Endothelial cell of umbilical vein (primary cell): ENCODE data around the gene SIPA1L3. TPM values are rescaled to one million over a fixed set of nuclear protein-coding genes. Genes with fewer than 3 reads are reported as not detected.

Experiments
- BruUV-seq: library from RNA; stranded (reverse); fragments of 400-500 nt; replicated peaks from 2 replicates; lab custom pipeline; 2021; lab: Mats Ljungman, UMichigan
- CTCF ChIA-PET: fragments of 300-600, 350-600 bp; sonication (Branson Sonifier 250); formaldehyde crosslinking; loops from one replicate; lab custom pipeline; 2021; ENCODE audit warnings: antibody characterized with exemption, inconsistent platforms; lab: Charles Lee
- POLR2A ChIA-PET: fragments of 300-600, 350-600 bp; sonication (Branson Sonifier 250); formaldehyde crosslinking; loops from one replicate; lab custom pipeline; 2021; ENCODE audit warnings: antibody characterized with exemption, inconsistent platforms; lab: Charles Lee
- DNase-seq: peaks from one replicate; pipeline ENCODE4 v3.0.0-alpha.2; 2011; ENCODE audit warnings: low read depth, low spot score
- FAIRE-seq: peaks from 2 replicates; lab custom pipeline; 2011; peaks lifted over from hg19 to GRCh38; lab: Jason Lieb, UNC
- H2AFZ ChIP-seq: 2 replicates; pipeline ENCODE4 v1.6.0; 2012; ENCODE audit warnings: low read depth, low read length, control low read depth, inconsistent platforms
- H3K27ac ChIP-seq: 2 replicates; pipeline ENCODE4 v1.5.1; 2011; ENCODE audit warnings: low read depth, mild to moderate bottlenecking, control low read depth, low read length, moderate library complexity; ENCODE audit not compliant: insufficient read depth
- H3K27me3 ChIP-seq, 2 experiments: 2 replicates each; pipeline versions ENCODE4 v1.6.0 to v1.6.1; 2011; ENCODE audit warnings: low read length in 2 of 2, mixed read lengths in 1 of 2; ENCODE audit not compliant: control insufficient read depth in 2 of 2, insufficient read depth in 2 of 2
- H3K36me3 ChIP-seq, 2 experiments: 2 replicates in 1 of 2; 3 replicates in 1 of 2; pipeline ENCODE4 v1.5.1; 2011; ENCODE audit warnings: low read length in 2 of 2, mild to moderate bottlenecking in 1 of 2, moderate library complexity in 1 of 2; ENCODE audit not compliant: control insufficient read depth in 2 of 2, insufficient read depth in 2 of 2; ENCODE audit errors: extremely low read depth in 1 of 2
- H3K4me1 ChIP-seq: 3 replicates; pipeline ENCODE4 v1.5.1; 2011; ENCODE audit warnings: mild to moderate bottlenecking, low read length; ENCODE audit not compliant: control insufficient read depth, insufficient read depth; ENCODE audit errors: extremely low read depth
- H3K4me2 ChIP-seq: 2 replicates; pipeline ENCODE4 v1.6.1; 2011; ENCODE audit warnings: low read length, control low read depth, mixed read lengths; ENCODE audit not compliant: insufficient read depth
- H3K4me3 ChIP-seq, 3 experiments: fragments of 200-600 bp in 1 of 3; sonication (generic), shearing (Covaris generic) in 1 of 3; replicated peaks in 1 of 3; 2 replicates each; pipeline ENCODE4 v1.5.1; 2011 to 2016; ENCODE audit warnings: control low read depth in 3 of 3, low read length in 3 of 3, mild to moderate bottlenecking in 2 of 3, inconsistent platforms in 1 of 3, low read depth in 1 of 3, moderate library complexity in 1 of 3; ENCODE audit not compliant: insufficient read depth in 1 of 3
- H3K79me2 ChIP-seq: 2 replicates; pipeline ENCODE4 v1.6.0; 2012; ENCODE audit warnings: low read length, inconsistent platforms; ENCODE audit not compliant: control insufficient read depth, insufficient read depth
- H3K9ac ChIP-seq: replicated peaks from 2 replicates; pipeline ENCODE3; 2011; ENCODE audit warnings: low read length, control low read depth; ENCODE audit not compliant: insufficient read depth; ENCODE audit errors: extremely low read depth
- H3K9me1 ChIP-seq: replicated peaks from 3 replicates; pipeline ENCODE4 v1.6.0; 2011; ENCODE audit warnings: mild to moderate bottlenecking, low read length; ENCODE audit not compliant: control insufficient read depth, insufficient read depth; ENCODE audit errors: extremely low read depth
- H3K9me3 ChIP-seq: replicated peaks from 2 replicates; pipeline ENCODE4 v1.5.1; 2012; ENCODE audit warnings: low read length, inconsistent platforms; ENCODE audit not compliant: control insufficient read depth, insufficient read depth
- H4K20me1 ChIP-seq: replicated peaks from 2 replicates; pipeline ENCODE3; 2011; ENCODE audit warnings: mild to moderate bottlenecking, low read length; ENCODE audit not compliant: control insufficient read depth, insufficient read depth; ENCODE audit errors: extremely low read depth
- EZH2 ChIP-seq: IDR thresholded peaks from 2 replicates; pipeline ENCODE4 v1.6.1; 2012; ENCODE audit warnings: borderline replicate concordance, low read depth, mild to moderate bottlenecking, moderate library complexity, low read length, inconsistent platforms; ENCODE audit not compliant: severe bottlenecking
- JUN ChIP-seq: IDR thresholded peaks from 2 replicates; pipeline ENCODE4 v1.6.1; 2011; ENCODE audit warnings: borderline replicate concordance, low read depth; ENCODE audit not compliant: insufficient read length, insufficient read depth
- MYC ChIP-seq: IDR thresholded peaks from one replicate; pipeline ENCODE4 v1.6.1; 2011; ENCODE audit warnings: mild to moderate bottlenecking, low read depth, low read length
- POLR2A ChIP-seq: IDR thresholded peaks from 2 replicates; pipeline ENCODE4 v1.6.1; 2012; ENCODE audit warnings: low read depth, mild to moderate bottlenecking, control low read depth, low read length
- dilution Hi-C: fragments of 300-500 bp; cut with MboI; formaldehyde crosslinking; loops from one replicate; pipeline ENCODE4 v1.15.0; 2019; ENCODE audit warnings: low sequenced_read_pairs; ENCODE audit not compliant: extremely low pct_ligation_motif_present
- intact Hi-C: fragments of 100-400 bp; cut with micrococcal nuclease; formaldehyde crosslinking; loops from one replicate; pipeline ENCODE4 v1.10.0; 2022
- polyA plus RNA-seq, 4 experiments: library from polyadenylated mRNA; depleted of rRNA in 3 of 4; stranded (reverse) in 3 of 4; unstranded in 1 of 4; fragments of >200 nt; gene quantifications; 2 replicates each; pipeline versions ENCODE4 v1.2.1 to v1.2.3, GENCODE V29; 2011 to 2012; ENCODE audit warnings: missing spikeins in 1 of 4
- total RNA-seq: library from RNA; stranded (reverse); gene quantifications from 2 replicates; pipeline ENCODE4 v1.2.3, GENCODE V29; 2021
- TF ChIP-seq, protein P1 (sequence below): IDR thresholded peaks from 2 replicates; pipeline ENCODE4 v1.6.1; 2011; ENCODE audit not compliant: insufficient read depth, insufficient read length

The SIPA1L3 gene
- total and polyA plus RNA-seq, 2 donors (not counting 3 experiments of a cell fraction or from before 2014, with no cell fraction given) = 14.2 to 47.2 TPM

DNA sequence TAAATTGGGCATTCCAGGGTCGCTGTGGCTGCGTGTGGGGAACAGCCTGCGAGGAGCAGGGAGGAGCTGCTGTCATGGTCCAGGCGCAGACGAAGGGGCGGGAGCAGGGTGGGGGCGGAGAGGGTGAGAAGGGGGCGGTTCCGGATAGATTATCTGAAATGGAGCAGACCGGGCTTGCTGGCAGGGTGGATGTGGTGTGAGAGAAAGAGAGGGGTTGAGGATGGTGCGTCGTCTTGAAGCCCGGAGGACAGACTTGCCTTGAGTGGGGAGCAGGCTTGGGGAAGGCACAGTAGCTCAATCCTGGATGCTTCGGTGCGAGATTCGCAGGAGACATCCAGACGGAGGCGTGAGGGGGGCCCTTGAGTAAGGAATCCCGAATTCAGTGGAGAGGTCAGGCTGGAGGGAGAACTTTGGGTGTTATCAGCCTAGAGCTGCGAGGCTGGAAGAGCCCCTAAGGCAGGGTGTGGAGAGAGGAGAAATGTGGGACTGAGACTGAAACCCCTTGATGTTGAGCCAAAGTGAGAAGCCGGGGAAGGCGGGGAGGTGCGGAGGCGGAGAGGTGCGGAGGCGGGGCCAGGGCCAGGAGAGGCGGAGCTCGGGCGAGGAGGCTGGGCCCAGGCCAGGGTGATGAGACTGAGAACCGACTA is 276.4 kb downstream of the SIPA1L3 start:
- BruUV-seq = no TSS peak
- Histone ChIP-seq H3K27me3 (no peaks in the 10 kb centered on the region), H3K36me3 (peaks cover 0 to 7% of the 10 kb centered on the region in 2 experiments), H3K9ac (no peak overlapping the region), H3K4me2 (no peak overlapping the region), H3K79me2 (no peaks in the 10 kb centered on the region), H3K27ac (no peak overlapping the region), H3K4me3 (no peak overlapping the region), H3K9me1 (no peaks in the 10 kb centered on the region), H3K9me3 (no peaks in the 10 kb centered on the region), H3K4me1 (no peaks in the 10 kb centered on the region), H2AFZ (no peak overlapping the region), H4K20me1 (no peaks in the 10 kb centered on the region)
- no peak for DNase-seq
- POLR2A ChIA-PET = no interaction called here
- FAIRE-seq = no peak
- no peak for TF ChIP-seq JUN
- TF ChIP-seq, protein P1, sequence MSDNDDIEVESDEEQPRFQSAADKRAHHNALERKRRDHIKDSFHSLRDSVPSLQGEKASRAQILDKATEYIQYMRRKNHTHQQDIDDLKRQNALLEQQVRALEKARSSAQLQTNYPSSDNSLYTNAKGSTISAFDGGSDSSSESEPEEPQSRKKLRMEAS = no peak
- no peak for TF ChIP-seq EZH2
- no peak for TF ChIP-seq MYC
- no peak for TF ChIP-seq POLR2A
- dilution Hi-C loops = no loop called here
- CTCF ChIA-PET = interaction anchor here (1.1 to 3.1 kb wide), 3 partner anchors 8 to 281 kb away, joined by 3 to 9 read pairs (median 4); no protein-coding TSS in a partner anchor
- intact Hi-C loops = no loop called here

DNA sequence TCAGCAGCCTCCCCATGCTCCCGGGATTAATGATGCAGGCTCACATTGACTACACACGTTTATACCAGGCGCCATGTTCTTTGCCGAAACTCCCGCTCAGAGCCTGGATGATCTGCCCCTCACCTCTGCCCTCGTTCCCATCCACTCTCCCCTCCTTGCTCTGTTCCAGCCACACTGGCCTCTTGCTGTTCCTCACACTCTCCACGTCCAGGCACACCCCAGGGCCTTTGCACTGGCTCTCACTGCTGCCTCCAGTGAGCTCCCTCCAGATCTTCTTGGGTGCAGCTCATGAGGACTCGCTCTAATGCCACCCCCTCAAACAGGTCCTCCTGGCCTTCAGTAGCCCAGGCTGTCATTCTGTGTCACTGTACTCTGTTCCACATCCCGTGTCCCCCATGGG is 277.8 kb downstream of the SIPA1L3 start:
- intact Hi-C loops = no loop called here
- Histone ChIP-seq H3K27me3 (no peaks in the 10 kb centered on the region), H3K27ac (no peak overlapping the region), H2AFZ (no peak overlapping the region), H3K79me2 (no peaks in the 10 kb centered on the region), H3K9me3 (no peaks in the 10 kb centered on the region), H3K4me2 (no peak overlapping the region), H3K4me1 (no peaks in the 10 kb centered on the region), H4K20me1 (no peaks in the 10 kb centered on the region), H3K9me1 (no peaks in the 10 kb centered on the region), H3K36me3 (peaks cover 0 to 7% of the 10 kb centered on the region in 2 experiments), H3K9ac (no peak overlapping the region), H3K4me3 (no peak overlapping the region)
- DNase-seq = no peak
- POLR2A ChIA-PET = no interaction called here
- TF ChIP-seq JUN = no peak
- dilution Hi-C loops = no loop called here
- CTCF ChIA-PET = interaction anchor here (1.0 kb wide), 1 partner anchor 42 kb away, joined by 3 read pairs; no protein-coding TSS in a partner anchor
- no peak for FAIRE-seq
- BruUV-seq = no TSS peak
